Measurements from ENCODE around the gene JMJD8.
"Not testable (repeated sequence)": the region's sequence is repeated elsewhere in the genome, so short reads cannot be mapped to it uniquely, and the experiment has no call there.

Gene JMJD8

DNA sequence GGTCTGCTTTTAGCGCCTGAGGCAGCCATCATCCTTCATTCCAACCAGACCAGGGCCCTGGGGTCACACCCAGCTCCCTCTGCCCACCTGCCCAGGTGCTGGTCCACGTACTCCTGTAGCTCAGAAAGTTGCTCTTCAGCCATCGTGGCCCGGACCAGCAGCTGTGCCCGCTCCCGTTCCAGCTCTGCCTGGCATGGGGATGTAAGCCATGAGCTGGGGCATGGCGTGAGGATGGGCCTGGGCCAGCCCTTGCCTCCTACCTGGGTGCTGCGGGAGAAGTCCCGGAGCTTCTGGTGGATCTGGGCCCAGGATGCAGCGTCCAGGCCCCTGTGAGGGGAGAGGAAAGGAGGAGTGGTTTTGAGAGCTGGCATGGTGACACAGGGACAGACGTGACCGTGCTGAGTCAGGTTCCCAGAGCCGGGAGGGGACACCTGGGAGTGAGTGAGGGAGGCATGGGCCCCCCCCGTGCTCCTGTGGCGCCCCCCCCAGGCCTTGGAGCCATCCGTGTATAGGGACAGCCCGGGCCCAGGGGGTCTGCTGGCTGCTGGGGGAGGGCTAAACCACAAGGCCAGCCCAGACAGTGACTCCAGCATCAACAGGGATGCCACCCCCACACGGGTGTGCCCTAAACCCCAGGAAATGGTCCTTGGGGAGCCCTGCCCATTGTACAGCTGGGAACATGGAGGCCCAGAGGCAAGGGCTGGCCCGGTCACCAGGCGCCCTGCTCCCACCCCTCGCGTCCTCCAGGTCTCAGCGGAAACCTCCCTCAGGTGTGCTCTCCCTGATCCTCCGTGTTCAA lies 38.9 kb upstream of the JMJD8 start:
- no peak for DNase-seq (ENCODE audit: low read depth in 2 of 3, low spot score in 2 of 3)

- no peak for DNase-seq (ENCODE audit: low read depth in 2 of 3, low spot score in 2 of 3)
Measured at GRCh38 chr16:721765-722540, 37.8 kb upstream of the JMJD8 start.

- peak in 2 of 3 experiments; percentile 49 to 75 for DNase-seq (ENCODE audit: low read depth in 2 of 3, low spot score in 2 of 3)
Measured at GRCh38 chr16:720990-721764, 37.0 kb upstream of the JMJD8 start, which contains the start of gene ANTKMT. ANTKMT (plus strand) TSS chr16:721146; CDS start chr16:721275, 129 bp downstream.

DNA sequence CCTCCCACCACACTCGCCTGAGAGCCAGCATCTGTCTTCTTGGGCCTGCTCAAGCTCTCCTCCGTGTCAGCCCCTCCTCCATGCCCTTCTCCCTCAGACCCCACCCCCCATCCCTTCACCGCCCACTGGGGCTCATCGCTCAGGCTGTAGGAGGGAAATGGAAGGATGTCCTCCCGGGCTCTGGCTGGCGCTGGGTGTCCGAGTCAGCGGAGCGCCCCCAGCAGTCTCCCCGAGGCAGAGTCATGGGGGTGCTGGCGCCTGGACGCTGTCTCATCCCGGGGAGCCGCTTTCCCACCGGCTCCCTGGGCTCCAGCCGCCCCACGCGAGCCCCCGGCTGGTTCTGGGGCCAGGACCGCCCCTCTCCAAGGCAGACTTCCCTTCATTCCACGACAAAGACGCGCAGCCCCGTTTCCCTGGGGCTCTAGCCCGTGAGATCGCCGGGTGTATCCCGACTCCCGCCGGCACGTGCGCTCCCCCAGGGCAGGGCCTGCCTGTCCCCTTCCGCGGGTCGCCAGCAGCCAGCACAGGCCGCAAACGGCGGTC lies 36.4 kb upstream of the JMJD8 start:
- DNase-seq (ENCODE audit: low read depth in 2 of 3, low spot score in 2 of 3), result no peak

DNA sequence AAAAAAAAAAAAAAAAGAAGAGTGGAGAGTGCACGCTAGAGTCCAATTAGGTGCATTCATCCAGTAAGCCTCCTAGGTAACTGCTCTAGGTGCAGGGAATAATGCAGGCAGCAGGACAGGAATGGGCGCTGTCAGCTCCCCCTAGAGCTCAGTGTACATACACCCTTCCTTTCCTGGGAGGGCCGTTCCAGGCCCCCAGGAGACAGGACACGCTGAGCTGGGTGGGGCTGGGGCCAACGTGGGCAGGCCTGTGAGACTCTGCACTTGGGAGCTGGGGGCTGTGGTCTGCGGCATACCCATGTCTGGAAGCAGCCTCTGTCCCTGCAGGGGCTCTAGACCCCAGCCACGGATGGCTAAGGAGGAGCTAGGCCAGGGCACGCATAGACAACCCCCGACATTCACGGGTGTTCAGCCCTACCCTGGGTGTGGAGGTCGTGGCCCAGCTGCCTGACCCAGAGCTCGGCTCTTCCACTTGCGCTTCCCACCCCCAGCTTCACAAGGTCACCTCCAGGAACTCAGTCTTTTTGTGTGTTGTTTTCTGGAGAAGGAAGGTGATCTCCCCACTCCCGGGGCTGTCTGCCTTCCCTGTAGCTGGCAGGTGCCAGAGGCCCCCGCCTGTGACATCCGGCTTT lies 35.8 kb upstream of the JMJD8 start:
- no peak for DNase-seq (ENCODE audit: low read depth in 2 of 3, low spot score in 2 of 3)

GRCh38 chr16:718922-719321 lies 34.8 kb upstream of the JMJD8 start:
- no peak for DNase-seq (ENCODE audit: low read depth in 2 of 3, low spot score in 2 of 3)

DNA sequence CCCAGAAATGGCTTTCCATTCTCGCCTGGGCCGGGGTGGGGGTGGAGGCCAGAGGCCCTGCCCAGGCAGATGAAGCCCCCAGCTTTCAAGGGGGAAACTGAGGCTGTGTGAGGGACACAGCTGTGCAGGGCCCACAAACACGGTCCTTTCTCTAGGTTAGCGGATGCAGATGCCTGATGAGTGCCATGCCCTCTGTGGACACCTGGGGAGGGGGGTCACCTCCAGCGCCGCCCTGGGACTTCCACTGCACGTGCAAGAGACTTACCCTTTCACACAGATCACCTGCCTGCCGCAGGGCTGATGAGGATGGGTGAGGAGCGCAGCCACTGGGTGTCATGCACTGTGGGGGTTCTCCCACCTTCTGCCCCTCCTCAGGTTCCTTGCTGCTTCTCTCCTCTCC lies 34.3 kb upstream of the JMJD8 start:
- no peak for DNase-seq (ENCODE audit: low read depth in 2 of 3, low spot score in 2 of 3)

- no peak for DNase-seq (ENCODE audit: low read depth in 2 of 3, low spot score in 2 of 3)
Measured at GRCh38 chr16:717450-718245, 33.5 kb upstream of the JMJD8 start.

- DNase-seq (ENCODE audit: low read depth in 2 of 3, low spot score in 2 of 3), result no peak
Measured at GRCh38 chr16:716768-717325, 32.7 kb upstream of the JMJD8 start.

- no peak for DNase-seq (ENCODE audit: low read depth in 2 of 3, low spot score in 2 of 3)
Measured at GRCh38 chr16:716200-716568, 32.0 kb upstream of the JMJD8 start.

DNA sequence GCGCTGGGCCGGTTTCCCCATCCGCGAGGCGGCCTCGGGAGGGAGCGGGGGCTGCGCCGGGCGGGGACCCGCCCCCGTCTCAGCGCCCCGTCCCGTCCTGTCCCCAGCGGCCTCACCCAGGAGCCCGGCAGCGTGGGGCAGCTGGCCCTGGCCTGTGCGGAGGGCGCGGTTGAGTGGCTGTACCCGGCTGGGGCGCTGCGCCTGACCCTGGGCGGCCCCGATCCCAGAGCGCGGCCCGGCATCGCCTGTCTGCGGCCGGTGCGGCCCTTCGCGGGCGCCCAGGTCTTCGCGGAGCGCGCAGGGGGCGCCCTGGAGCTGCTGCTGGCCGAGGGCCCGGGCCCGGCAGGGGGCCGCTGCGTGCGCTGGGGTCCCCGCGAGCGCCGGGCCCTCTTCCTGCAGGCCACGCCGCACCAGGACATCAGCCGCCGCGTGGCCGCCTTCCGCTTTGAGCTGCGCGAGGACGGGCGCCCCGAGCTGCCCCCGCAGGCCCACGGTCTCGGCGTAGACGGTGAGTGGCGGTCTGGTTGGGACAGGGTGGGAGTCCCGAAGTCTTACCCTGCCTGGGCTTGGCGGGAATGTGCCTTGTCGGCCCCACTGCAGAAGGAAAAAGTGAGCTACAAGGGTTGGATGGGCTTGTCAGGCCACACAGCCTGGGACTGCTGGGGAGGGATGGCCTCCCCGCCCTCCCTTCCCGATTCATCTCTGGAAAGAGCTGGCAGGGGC lies 31.5 kb upstream of the JMJD8 start:
- DNase-seq (ENCODE audit: low read depth in 2 of 3, low spot score in 2 of 3), result no peak

DNA sequence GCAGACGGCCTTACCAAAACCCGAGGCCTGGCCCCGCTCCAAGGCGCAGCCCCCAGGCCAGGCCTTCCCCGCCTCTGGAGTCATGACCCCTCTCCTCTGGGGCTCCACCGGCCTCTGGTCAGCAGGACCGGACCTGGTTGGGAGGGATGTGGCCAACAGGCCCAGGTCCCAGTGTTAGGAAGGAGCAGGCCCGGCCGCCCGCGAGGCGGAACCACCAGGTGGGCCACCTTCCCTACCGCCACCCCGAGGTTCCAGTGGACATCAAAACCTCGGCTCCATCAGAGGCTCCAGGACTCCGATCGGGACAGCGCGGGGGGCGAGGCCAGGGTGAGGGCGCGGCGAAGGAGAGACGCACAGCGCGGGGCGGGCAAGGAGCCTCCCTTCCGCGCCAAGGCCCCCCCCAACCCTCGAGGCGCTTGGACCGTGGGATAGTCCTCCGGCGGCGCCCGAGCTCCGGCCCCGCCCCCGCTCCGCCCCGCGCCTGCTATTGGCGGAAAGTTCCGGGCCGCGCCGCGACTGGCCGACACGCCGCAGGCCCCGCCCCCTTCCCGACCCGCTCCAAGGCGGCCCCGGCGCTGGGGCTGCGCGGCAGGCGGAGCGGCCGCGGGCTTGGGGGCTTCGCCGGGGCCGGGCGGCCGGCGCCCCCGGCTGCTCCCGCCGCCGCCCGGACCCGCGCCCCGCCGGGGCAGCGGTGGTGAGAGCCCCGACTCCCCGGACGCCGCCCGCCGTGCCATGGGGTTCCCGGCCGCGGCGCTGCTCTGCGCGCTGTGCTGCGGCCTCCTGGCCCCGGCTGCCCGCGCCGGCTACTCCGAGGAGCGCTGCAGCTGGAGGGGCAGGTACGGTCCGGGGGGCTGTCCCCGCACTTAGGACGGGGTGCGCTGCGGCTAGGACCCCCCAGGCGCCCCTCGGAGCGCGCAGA lies 30.7 kb upstream of the JMJD8 start, which contains the start of gene METRN:
Gene METRN (plus strand): TSS at position 561 of the 919 bp plus-strand sequence. CDS start 172 bp downstream, at position 733.
- peak; percentile 73 to 88 (median 85) for DNase-seq (ENCODE audit: low read depth in 2 of 3, low spot score in 2 of 3)

GRCh38 chr16:714079-714478 lies 29.9 kb upstream of the JMJD8 start:
- no peak for DNase-seq (ENCODE audit: low read depth in 2 of 3, low spot score in 2 of 3)

GRCh38 chr16:712740-713250 lies 28.7 kb upstream of the JMJD8 start:
- not testable (repeated sequence) for DNase-seq (ENCODE audit: low read depth in 2 of 3, low spot score in 2 of 3)

GRCh38 chr16:711548-712320 lies 27.6 kb upstream of the JMJD8 start:
- peak in 2 of 3 experiments; percentile 74 to 81 for DNase-seq (ENCODE audit: low read depth in 2 of 3, low spot score in 2 of 3)

DNA sequence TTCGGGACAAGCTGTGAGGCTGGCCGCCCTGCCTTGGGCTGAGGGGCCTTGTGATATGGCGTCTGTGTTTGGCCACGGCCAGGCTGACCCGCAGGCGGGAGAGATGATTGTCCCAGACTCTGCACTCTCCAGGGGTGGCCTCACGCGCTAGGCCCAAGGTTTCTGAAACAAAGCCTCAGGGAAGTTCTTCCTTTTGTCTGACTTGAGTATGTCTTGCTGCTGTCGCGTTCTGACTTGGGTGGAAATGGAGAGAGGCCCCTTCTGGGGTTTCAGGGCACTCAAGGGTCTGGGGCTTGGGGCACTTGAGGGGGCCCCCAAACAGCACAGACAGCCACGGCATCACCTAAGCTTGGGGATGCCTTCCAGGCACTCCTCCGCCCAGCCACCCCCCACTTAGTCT lies 26.9 kb upstream of the JMJD8 start:
- DNase-seq (ENCODE audit: low read depth in 2 of 3, low spot score in 2 of 3), result no peak
